GM21447 (cell line): ENCODE data around the gene TTLL3.
"Not testable (repeated sequence)": the region's sequence is repeated elsewhere in the genome, so short reads cannot be mapped to it uniquely, and the experiment has no call there.

ENCODE experiments used
- ATAC-seq: cut with Tn5 transposase; IDR thresholded peaks from one replicate; pipeline ENCODE4 v1.9.1; 2021; ENCODE audit not compliant: unreplicated experiment

The TTLL3 gene

DNA sequence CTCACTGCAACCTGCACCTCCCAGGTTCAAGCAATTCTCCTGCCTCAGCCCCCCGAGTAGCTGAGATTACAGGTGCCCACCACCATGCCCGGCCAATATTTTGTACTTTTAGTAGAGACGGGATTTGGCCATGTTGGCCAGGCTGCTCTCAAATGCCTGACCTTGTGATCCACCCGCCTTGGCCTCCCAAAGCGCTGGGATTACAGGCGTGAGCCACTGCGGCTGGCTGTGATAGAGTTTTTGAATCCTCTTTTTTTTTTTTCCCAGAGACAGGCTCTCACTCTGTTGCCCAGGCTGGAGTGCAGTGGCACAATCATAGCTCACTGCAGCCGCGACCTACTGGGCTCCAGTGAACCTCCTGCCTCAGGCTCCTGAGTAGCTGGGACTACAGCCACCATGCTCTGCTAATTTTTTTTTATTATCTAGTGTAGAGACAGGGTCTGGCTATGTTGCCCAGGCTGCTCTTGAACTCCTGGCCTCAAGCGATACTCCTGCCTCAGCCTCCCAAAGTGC is 55.1 kb downstream of the TTLL3 start:
- ATAC-seq, result not testable (repeated sequence)

DNA sequence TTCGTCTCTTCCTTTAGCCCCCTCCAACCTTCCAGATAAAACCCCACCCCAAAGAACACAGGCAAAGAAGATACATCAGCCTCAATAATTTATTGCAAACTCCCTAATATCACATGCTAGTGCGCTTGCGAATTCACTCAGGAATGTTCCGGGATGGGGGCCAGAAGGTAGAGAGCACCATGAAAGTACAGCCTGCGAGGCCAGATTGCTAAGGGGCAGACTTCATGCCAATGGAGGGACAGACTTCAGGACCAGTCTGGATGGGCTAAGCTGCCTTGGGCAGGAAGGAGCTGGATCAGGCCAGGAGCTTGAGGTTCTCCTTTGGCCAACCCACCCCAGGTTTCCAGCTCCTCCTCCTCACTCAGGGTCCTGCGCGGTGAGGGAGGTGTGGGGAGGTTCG is 56.6 kb downstream of the TTLL3 start:
- ATAC-seq, result no peak

DNA sequence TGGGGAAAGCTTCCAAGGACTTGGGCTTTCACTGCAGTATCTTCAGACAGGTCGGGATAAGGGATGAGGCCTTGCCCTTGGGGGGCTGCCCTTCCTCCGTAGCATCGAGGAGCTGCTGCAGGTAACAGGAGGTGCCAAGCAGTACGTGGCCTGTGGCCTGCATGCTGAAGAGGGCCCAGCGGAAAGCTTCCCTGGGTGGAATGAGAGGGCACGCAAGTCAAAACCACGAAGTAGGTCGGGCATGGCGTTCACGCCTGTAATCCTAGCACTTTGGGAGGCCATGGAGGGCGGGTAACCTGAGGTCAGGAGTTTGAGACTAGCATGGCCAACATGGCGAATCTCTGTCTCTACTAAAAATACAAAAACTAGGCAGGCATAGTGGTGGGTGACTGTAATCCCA is 57.0 kb downstream of the TTLL3 start:
- ATAC-seq, result no peak

- ATAC-seq, result no peak
Measured at GRCh38 chr3:9869955-9870354, 59.9 kb downstream of the TTLL3 start.

DNA sequence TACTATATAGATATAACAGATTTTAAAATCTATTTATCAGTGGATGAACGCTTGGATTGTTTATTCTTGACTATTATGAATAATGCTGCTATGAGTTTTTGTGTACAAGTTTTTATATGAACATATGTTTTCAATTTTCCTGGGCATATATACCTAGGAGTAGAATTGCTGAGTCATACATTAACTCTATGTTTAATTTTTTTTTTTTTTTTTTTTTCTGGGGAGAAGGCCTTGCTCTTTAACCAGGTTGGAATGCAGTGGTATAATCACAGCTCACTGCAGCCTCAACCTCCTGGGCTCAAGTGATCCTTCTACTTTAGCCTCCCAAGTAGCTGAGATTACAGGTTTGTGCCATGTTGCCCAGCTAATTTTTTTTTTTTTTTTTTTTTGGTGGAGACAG is 60.9 kb downstream of the TTLL3 start:
- ATAC-seq, result no peak

- not testable (repeated sequence) for ATAC-seq
Measured at GRCh38 chr3:9872067-9872466, 62.0 kb downstream of the TTLL3 start.

GRCh38 chr3:9875448-9875847 is 65.4 kb downstream of the TTLL3 start:
- ATAC-seq, result no peak

GRCh38 chr3:9876255-9876654 is 66.2 kb downstream of the TTLL3 start:
- not testable (repeated sequence) for ATAC-seq

GRCh38 chr3:9876991-9877390 is 66.9 kb downstream of the TTLL3 start:
- ATAC-seq, result no peak

DNA sequence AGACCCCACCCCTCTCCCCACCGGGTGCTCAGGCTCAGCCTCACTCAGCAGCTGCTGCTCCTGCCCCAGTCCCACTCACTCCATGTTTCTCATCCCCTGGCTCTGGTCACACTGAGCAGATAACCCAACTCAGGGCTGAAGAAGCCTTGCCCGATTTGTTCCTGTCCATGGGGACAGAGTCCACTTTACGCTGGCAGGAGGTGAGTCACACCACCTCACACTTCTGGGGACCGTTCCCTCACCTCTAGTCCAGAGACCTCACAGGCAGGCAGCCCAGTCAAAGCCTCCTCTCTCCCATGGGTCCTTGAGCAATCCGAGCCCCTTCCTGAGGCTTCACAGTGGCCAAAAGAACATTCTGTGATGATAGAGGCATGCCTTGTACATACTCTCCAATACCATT is 68.6 kb downstream of the TTLL3 start:
- ATAC-seq, result no peak

DNA sequence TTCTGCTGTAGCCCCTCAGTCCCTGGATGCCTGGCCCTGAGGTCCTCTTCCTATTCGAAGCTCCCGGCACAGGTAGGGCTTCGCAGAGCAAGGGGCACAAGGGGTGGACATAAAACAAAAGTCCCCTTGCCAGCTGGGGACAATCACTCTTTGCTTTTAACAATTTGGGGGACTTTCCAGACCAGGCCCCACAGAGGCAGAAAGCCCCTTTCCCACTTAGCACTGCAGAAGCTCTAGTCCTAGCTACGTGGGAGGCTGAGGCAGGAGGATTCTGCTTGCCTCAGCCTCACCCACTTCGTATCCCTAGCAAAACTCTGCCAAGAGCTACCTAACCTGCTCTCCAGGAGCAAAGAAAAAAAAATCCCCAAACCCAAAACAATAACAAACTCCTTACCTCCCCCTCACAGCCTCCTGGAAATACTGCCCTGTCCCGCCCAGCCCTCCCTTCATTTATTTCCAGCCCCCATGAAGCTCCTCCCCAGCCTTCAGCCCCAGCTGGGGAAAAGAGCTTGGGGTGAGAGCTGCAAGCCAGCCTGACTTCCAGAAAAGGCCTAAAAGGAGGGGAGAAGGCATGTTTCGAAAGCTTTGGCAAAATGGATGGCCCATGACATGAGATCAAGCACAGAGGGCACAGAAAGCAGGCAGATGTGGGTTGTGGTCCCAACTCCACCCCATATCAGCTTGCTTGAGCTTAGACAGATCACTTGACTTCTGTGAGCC is 69.9 kb downstream of the TTLL3 start, which contains the start of gene CIDEC:
CIDEC (minus strand) TSS at position 424 of the 720 bp plus-strand sequence. CDS start 1,767 bp downstream, outside the sequence.
- ATAC-seq, result no peak

DNA sequence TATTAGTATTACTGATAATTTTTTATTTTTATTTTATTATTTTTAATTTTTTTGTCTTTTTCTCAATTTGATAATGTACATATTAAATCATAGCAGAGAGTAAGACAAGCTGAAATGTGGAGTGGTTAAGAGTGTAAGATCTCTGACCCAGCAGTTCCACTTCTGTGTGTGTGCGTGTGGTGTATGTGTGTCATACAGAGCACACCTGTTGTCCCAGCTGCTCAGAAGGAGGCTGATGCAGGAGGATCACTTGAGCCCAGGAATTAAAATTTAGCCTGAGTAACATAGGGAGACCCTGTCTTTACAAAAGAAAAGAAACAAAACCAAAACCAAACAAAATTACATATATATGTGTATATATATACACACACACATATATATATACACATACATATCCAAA is 71.4 kb downstream of the TTLL3 start:
- ATAC-seq, result no peak

GRCh38 chr3:9883706-9884554 is 73.9 kb downstream of the TTLL3 start:
- ATAC-seq, result no peak

DNA sequence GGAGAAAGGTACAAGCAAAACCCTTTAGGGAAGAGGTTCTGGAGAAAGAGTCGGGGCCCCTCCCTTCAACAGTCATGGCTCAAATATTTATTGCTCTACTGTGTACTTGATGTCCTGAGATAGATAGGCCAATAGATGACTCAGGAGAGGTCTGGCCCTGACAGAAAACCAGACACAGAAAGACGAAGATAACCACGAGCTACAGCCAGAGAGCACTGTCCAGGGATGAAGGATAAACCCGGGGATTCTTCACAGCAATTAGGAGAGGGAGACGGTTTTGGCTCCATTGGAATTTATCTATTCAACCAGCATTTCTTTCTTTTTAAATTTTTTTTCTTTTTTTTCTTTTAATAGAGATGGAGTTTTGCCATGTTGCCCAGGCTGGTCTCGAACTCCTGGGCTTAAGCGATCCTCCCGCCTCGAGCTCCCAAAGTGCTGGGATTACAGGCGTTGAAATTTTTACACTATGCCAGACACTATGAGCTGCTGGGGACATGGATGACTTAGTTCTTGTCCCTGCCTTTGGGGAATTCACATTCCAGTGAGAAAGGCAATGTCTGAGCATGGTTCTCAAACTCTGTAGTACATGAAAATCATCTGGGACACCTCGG is 74.6 kb downstream of the TTLL3 start:
- ATAC-seq, result no peak
